HepG2 (cell line): ENCODE results near the gene TGFBI. TPM values are rescaled to one million over a fixed set of nuclear protein-coding genes. Genes with fewer than 3 reads are reported as not detected.

Source experiments
- BORCS8-MEF2B ChIP-seq: sonication (generic); formaldehyde crosslinking; IDR thresholded peaks from 2 replicates; pipeline ENCODE4 v1.8.0; 2022; ENCODE audit warnings: mild to moderate bottlenecking, missing genetic modification reagents
- ELF1 ChIP-seq: sonication (generic); formaldehyde crosslinking; IDR thresholded peaks from 2 replicates; pipeline ENCODE4 v1.4.0; 2020; ENCODE audit warnings: missing genetic modification reagents
- FOXM1 ChIP-seq: sonication (generic); formaldehyde crosslinking; IDR thresholded peaks from 2 replicates; pipeline ENCODE4 v1.5.0; 2020; ENCODE audit warnings: missing genetic modification reagents
- HNF4G ChIP-seq, 2 experiments: sonication (generic) in 1 of 2; formaldehyde crosslinking in 1 of 2; IDR thresholded peaks; 2 replicates each; pipeline versions ENCODE4 v1.4.0 to v1.6.1; 2011 to 2020; ENCODE audit warnings: borderline replicate concordance in 2 of 2, low read depth in 2 of 2, mild to moderate bottlenecking in 2 of 2, low read length in 1 of 2, missing genetic modification reagents in 1 of 2, moderate library complexity in 1 of 2
- IRF1 ChIP-seq: sonication (generic); formaldehyde crosslinking; IDR thresholded peaks from 2 replicates; pipeline ENCODE4 v1.4.0; 2020; ENCODE audit warnings: low read depth, mild to moderate bottlenecking, missing genetic modification reagents
- MAFG ChIP-seq: sonication (generic); formaldehyde crosslinking; IDR thresholded peaks from 2 replicates; pipeline ENCODE4 v1.5.1; 2020; ENCODE audit warnings: mild to moderate bottlenecking, missing genetic modification reagents
- PCBP1 ChIP-seq: fragments of 200-400 bp; formaldehyde crosslinking; IDR thresholded peaks from 2 replicates; pipeline ENCODE4 v1.6.1; 2017; ENCODE audit warnings: mild to moderate bottlenecking, low read depth, low read length, borderline replicate concordance
- ZBTB39 ChIP-seq: sonication (generic); formaldehyde crosslinking; IDR thresholded peaks from 2 replicates; pipeline ENCODE4 v1.5.0; 2020; ENCODE audit warnings: missing genetic modification reagents
- ZNF281 ChIP-seq: sonication (generic); formaldehyde crosslinking; IDR thresholded peaks from 2 replicates; pipeline ENCODE4 v1.4.0; 2020; ENCODE audit warnings: missing genetic modification reagents, borderline replicate concordance
- ZNF33A ChIP-seq: sonication (generic); formaldehyde crosslinking; IDR thresholded peaks from 2 replicates; pipeline ENCODE4 v1.5.1; 2020; ENCODE audit warnings: missing genetic modification reagents, mild to moderate bottlenecking, moderate library complexity, borderline replicate concordance
- ZNF629 ChIP-seq: sonication (generic); formaldehyde crosslinking; conservative IDR thresholded peaks from 2 replicates; pipeline ENCODE4 v1.5.0; 2020; ENCODE audit warnings: missing genetic modification reagents
- ZNF704 ChIP-seq: sonication (generic); formaldehyde crosslinking; IDR thresholded peaks from 2 replicates; pipeline ENCODE4 v1.8.1; 2023; ENCODE audit warnings: mild to moderate bottlenecking, inconsistent platforms, moderate library complexity, missing genetic modification reagents, borderline replicate concordance
- ZNF724P ChIP-seq: sonication (generic); formaldehyde crosslinking; IDR thresholded peaks from 2 replicates; pipeline ENCODE4 v1.8.0; 2022; ENCODE audit warnings: missing genetic modification reagents, borderline replicate concordance
- ZNF839 ChIP-seq: sonication (generic); formaldehyde crosslinking; IDR thresholded peaks from 2 replicates; pipeline ENCODE4 v1.4.0; 2020; ENCODE audit warnings: missing genetic modification reagents, mild to moderate bottlenecking, borderline replicate concordance
- ZSCAN5A ChIP-seq: sonication (generic); formaldehyde crosslinking; IDR thresholded peaks from 2 replicates; pipeline ENCODE4 v1.8.0; 2022; ENCODE audit warnings: mild to moderate bottlenecking, missing genetic modification reagents, borderline replicate concordance
- polyA plus RNA-seq, 8 experiments: library from polyadenylated mRNA; depleted of rRNA in 3 of 8; stranded (reverse) in 7 of 8; unstranded in 1 of 8; fragments of >200 nt; fragmentation: Illumina TruSeq in 4 of 8; extraction: Trizol in 4 of 8; gene quantifications; 2 replicates each; pipeline versions ENCODE4 v1.2.1 to v1.2.3, GENCODE V29; 2011 to 2016; ENCODE audit warnings: low read depth in 4 of 8, missing spikeins in 1 of 8, mixed read lengths in 1 of 8; ENCODE audit not compliant: insufficient read depth in 1 of 8
- total RNA-seq, 5 experiments: library from RNA; depleted of rRNA; stranded (reverse); fragments of >200 nt; fragmentation: Illumina TruSeq; extraction: Trizol; gene quantifications; 2 replicates each; pipeline ENCODE4 v1.2.3, GENCODE V29; 2016; ENCODE audit warnings: low read depth in 1 of 5
- TF ChIP-seq, protein P1 (sequence below): sonication (generic); formaldehyde crosslinking; IDR thresholded peaks from 2 replicates; pipeline ENCODE4 v1.8.1; 2023; ENCODE audit warnings: mild to moderate bottlenecking, missing genetic modification reagents, borderline replicate concordance
- TF ChIP-seq, protein P2 (sequence below): sonication (generic); formaldehyde crosslinking; IDR thresholded peaks from 2 replicates; pipeline ENCODE4 v1.4.0; 2020; ENCODE audit warnings: missing genetic modification reagents; ENCODE audit errors: not compliant biosample characterization

Gene TGFBI
- total and polyA plus RNA-seq, 2 of the 13 experiments (the other 11 are each of a cell fraction or from before 2014, with no cell fraction given) = 275 to 457 TPM

DNA sequence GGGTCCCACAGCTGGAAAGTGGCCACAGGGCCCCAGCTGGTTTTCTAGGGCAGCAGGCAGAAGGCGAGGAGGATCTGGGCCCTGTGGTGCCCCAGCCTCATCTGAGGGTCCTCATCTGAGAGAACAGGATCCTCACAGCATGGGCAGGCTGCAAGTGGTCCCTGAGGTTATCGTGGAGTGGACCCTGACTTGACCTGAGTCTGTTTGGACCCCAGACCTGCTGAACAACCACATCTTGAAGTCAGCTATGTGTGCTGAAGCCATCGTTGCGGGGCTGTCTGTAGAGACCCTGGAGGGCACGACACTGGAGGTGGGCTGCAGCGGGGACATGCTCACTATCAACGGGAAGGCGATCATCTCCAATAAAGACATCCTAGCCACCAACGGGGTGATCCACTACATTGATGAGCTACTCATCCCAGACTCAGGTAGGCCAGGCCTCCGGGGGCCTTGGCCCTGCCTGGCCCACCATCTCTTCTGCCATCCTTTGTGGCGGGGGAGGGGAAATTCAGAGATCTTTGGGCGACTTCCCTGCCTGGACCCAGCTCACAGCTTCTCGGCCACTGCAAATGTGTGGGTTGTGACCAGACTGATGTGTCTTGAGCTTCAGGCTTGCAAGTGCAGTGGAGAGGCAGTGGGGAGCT is 24.0 kb downstream of the TGFBI start (continued):
- TF ChIP-seq ZNF704 (CRISPR knock-in tag) (no peak), ZNF839 (CRISPR knock-in tag) (peak; percentile 45; the same call in 1 of the 2 replicates), ZNF724P (CRISPR knock-in tag) (no peak), ZSCAN5A (CRISPR knock-in tag) (0 out of 2 replicates have a peak, but pooled peaks have one; percentile 32), ELF1 (CRISPR knock-in tag) (no peak), HNF4G (IDR thresholded peaks at IDR 0.05; ENCODE audit: borderline replicate concordance, low read depth, low read length) (no peak), HNF4G (CRISPR knock-in tag; IDR thresholded peaks at IDR 0.05; ENCODE audit: borderline replicate concordance, low read depth) (no peak), FOXM1 (no peak), PCBP1 (no peak), ZNF33A (CRISPR knock-in tag) (no peak), ZNF281 (CRISPR knock-in tag) (peak; percentile 45), ZNF629 (CRISPR knock-in tag) (peak; percentile 33; the same call in 1 of the 2 replicates), ZBTB39 (CRISPR knock-in tag) (0 out of 2 replicates have a peak, but pooled peaks have one; percentile 5), IRF1 (CRISPR knock-in tag) (no peak), BORCS8-MEF2B (0 out of 2 replicates have a peak, but pooled peaks have one; percentile 51), MAFG (no peak)
- TF ChIP-seq, protein P1, sequence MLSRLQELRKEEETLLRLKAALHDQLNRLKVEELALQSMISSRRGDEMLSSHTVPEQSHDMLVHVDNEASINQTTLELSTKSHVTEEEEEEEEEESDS (CRISPR knock-in tag) = 0 out of 2 replicates have a peak, but pooled peaks have one; percentile 24
- TF ChIP-seq, protein P2, sequence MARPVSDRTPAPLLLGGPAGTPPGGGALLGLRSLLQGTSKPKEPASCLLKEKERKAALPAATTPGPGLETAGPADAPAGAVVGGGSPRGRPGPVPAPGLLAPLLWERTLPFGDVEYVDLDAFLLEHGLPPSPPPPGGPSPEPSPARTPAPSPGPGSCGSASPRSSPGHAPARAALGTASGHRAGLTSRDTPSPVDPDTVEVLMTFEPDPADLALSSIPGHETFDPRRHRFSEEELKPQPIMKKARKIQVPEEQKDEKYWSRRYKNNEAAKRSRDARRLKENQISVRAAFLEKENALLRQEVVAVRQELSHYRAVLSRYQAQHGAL (CRISPR knock-in tag) = no peak
